GM12873 (cell line): ENCODE data around the gene IL1R1.

Experiments used
- CTCF ChIP-seq: IDR thresholded peaks from 2 replicates; pipeline ENCODE4 v1.5.1; 2012; ENCODE audit warnings: low read depth, mild to moderate bottlenecking, moderate library complexity, low read length, control low read depth; ENCODE audit not compliant: insufficient read depth; ENCODE audit errors: missing control alignments

The IL1R1 gene

GRCh38 chr2:102224824-102225739 is 82.5 kb downstream of the IL1R1 start:
- no peak for TF ChIP-seq CTCF

- no peak for TF ChIP-seq CTCF
Observed at GRCh38 chr2:102226171-102226570, 83.6 kb downstream of the IL1R1 start.

- TF ChIP-seq CTCF = no peak
Observed at GRCh38 chr2:102226612-102227391, 84.3 kb downstream of the IL1R1 start.

GRCh38 chr2:102229141-102229769 is 86.7 kb downstream of the IL1R1 start:
- TF ChIP-seq CTCF = no peak
